HG03558 (cell line): Measurements from ENCODE around the gene ZNF322.
"Not testable (repeated sequence)": the region's sequence is repeated elsewhere in the genome, so short reads cannot be mapped to it uniquely, and the experiment has no call there.

Experiments used
- ATAC-seq: cut with Tn5 transposase; IDR thresholded peaks from one replicate; pipeline ENCODE4 v1.9.1; 2021; ENCODE audit warnings: moderate number of reproducible peaks; ENCODE audit not compliant: unreplicated experiment; ENCODE audit errors: extremely low read depth

Gene ZNF322, protein sequence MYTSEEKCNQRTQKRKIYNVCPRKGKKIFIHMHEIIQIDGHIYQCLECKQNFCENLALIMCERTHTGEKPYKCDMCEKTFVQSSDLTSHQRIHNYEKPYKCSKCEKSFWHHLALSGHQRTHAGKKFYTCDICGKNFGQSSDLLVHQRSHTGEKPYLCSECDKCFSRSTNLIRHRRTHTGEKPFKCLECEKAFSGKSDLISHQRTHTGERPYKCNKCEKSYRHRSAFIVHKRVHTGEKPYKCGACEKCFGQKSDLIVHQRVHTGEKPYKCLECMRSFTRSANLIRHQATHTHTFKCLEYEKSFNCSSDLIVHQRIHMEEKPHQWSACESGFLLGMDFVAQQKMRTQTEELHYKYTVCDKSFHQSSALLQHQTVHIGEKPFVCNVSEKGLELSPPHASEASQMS

DNA sequence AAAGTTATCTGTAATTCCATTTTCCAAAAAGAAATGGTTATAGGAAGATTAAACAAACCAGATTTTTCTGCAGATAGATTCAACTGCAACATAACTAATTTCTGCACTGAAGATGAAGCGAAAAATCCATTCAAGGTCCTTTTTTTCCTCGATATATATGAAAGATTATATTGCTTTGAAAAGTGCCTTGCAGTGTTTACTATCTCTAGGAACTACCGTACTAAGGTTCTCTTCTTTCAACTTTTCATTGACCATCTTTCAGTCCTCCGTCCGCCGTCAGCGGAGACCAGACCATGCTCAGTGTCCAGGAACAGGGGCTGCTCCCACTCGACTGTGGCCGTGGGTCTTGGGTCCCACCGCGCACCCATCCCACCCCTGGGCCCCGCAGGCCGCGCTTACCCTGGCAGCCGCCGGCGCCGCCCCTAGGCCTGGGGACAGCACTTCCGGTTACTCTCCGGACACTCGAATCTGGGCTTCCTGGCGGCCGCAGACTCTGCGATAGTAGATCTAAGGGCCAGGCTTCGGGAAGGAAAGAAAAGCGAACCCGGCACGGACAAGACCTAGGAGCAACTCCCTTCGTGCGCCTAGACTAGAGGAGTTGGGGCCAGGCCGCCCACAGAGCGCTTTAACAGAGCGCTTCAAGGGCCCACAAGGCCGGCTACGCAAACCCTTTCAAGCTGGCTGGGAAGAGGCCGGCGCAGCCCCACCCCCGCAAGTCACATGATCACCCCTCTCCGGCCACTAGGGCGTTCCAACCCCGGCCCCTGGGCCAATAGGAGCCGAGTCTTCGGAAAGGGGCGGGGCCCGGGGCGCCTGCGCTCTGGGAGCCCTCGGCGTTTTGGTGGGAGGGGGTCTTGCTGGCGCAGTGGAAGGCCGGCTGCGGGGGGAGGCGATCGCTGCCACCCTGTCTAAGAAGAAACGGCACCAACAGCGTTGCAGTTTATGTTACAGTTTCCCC is at the start of gene ZNF322:
TSS of gene ZNF322 (minus strand) at position 705 of the 958 bp plus-strand sequence. CDS start 21,193 bp downstream, outside the sequence.
- peak; percentile 83 for ATAC-seq

DNA sequence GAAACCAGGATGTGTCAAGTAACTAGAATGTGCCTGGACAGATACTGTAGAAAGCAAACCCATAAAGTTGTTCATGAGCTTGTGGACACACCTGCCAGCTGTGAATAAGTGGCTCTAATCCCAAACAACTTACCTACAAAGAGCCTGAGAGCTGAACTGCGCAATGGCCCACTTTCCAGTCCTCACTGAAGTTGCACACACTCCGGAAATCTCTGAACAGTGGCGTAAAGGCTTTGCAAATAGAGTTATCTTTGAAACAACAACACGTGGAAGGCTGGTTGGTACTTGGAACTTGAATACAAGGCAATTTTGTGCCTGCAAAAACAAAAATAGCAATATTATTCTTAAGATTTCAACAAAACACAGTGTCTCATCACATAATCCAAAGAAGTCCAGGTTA is 46.2 kb upstream of the ZNF322 start:
- not testable (repeated sequence) for ATAC-seq

DNA sequence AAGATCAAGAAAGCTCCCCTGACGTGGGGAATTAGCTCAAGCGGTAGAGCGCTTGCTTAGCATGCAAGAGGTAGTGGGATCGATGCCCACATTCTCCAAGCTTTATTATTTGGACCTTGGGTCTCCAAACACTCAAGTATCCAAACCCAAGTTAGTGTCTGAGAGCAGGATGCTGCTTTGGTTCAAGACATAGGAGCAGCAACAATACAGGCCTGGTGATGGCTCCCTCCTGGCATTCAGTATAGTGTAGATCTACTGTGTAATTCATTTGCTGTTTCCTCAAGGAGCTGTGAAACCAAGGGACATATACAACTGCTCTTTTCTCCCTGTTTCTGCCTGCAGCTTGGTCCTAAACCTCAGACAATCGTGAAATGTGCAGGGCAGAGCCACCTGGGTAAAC is 45.8 kb upstream of the ZNF322 start:
- ATAC-seq = not testable (repeated sequence)

DNA sequence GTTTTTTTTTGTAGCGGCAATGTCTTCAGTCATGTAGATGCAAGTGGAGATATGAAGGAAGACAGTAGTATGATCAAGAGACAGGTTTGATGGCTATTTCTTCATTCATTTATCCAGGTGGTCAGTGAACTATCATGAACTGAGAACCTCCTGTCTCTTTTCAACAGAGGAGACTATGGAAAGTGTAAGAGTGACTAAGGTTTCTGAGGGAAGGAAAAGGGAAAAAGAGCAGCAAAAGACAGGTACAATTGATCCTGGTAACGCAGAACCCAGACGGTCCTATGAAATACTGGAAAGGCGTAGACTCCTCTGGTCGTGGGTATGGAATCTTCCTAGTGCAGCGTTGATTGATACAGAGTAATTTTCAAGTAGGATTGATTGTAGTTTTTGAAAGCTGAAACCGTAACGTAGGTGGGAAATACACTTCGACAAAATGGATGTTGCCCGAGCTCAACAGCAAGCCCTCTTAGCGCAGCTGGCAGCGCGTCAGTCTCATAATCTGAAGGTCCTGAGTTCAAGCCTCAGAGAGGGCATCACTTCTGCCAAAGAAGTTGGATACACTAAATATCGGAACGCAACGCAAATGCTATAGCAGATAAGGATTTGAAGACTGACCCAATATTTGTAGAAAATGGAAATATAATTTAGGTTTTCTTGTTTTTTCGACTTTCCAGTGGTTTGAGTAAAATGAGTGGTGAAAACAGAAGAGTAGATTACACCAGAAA is 41.6 kb upstream of the ZNF322 start:
- not testable (repeated sequence) for ATAC-seq

DNA sequence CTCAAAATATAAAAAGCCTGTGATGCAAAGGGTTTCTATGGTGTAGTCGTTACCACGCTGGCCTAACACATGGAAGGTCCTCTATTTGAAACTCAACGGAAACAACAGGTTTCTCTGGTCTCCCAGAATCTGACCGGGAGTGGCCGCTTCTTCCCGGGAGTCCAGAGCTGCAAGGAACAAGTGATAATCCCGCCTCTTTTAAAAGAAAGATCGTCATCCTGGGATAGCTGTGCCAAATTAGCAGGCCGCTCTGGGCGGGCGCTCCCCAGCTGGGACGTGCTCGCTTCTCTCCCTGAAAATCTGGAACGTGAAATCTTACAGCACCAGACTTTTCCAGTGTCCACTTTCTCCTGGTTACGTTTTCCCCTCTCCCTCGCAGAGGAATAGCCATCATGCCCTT is 38.0 kb upstream of the ZNF322 start:
- ATAC-seq = not testable (repeated sequence)

DNA sequence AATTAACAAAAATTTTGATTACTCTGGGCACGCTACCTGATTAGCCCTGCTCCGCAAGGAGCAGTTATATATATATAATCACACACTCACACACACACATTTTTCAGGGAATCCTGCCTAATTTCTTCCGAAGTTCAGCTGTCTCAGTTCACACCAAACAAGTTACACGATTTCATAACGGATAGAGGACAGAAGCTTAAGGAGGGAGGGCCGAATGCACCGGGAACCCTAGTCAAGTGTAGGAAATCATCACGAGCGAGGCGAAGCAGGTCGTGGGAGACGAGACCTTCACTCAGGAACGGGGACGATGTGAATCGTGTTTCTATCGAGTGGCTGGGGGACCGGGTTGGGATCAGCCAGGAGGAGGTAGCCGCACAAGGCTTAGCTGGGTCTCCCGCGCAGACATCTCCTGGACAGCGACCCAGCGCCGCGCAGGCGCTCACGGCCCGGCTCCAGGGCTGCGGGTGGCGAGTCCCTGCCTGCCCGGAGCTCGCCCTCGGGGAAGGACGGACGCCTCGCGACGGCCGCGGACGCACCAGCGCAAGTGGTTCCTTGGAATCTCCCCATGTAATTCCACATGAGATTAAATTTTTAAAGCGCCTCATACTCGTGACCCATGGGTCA is 29.9 kb upstream of the ZNF322 start:
- ATAC-seq = not testable (repeated sequence)

DNA sequence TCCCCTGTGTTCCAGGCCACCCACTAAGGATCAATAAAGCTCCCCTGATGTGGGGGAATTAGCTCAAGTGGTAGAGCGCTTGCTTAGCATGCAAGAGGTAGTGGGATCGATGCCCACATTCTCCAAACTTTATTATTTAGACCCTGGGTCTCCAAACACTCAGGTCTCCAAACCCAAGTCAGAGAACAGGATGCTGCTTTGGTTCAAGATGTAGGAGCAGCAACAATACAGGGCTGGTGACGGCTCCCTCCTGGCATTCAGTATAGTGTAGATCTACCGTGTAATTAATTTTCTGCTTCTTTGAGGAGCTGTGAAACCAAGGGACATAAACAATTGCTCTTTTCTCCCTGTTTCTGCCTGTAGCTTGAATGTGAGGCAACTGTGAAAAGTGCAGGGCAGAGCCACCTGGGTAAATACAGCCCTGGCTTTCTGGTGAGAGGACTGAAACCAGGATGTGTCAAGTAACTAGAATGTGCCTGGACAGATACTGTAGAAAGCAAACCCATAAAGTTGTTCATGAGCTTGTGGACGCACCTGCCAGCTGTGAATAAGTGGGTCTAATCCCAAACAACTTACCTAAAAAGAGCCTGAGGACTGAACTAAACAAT is 23.0 kb upstream of the ZNF322 start:
- not testable (repeated sequence) for ATAC-seq

DNA sequence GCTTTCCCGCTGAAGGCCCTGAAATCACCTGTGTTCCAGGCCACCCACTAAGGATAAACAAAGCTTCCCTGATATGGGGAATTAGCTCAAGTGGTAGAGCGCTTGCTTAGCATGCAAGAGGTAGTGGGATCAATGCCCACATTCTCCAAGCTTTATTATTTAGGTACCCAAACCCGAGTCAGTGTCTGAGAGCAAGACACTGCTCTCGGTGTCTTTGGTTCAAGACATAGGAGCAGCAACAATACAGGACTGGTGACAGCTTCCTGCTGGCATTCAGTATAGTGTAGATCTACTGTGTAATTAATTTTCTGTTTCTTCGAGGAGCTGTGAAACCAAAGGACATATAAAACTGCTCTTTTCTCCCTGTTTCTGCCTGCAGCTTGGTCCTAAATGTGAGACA is 13.7 kb upstream of the ZNF322 start:
- ATAC-seq = not testable (repeated sequence)

DNA sequence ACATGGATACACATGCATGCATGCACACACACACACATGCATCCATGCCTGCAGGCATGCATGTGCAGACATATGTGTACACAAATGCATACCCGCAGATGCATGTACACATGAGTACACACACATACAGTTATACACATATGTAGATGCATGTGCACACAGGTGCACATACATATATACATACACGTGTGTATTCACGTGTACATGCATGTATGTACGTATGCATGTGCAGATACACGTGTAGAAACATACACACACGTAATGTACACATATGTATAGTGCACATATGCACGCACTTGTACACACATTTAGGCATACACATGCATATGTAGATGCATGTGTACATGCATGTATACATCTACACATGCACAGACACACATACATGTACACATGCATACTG is 11.0 kb upstream of the ZNF322 start:
- ATAC-seq = not testable (repeated sequence)

DNA sequence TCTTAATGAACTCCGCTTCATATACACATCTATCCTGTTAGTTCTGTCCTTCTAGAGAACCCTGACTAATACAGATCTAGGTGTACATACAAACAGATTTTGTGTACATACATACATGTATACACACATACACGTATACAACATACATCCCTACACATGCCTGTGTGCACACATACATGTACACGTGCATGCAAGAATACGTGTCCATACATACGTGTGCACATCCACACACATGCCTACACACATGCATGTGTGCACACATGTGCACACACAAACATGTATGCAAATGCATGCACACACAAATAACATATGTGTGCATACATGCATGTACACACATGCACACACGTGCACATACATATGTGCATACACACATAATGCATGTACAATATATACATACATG is 10.5 kb upstream of the ZNF322 start:
- not testable (repeated sequence) for ATAC-seq

DNA sequence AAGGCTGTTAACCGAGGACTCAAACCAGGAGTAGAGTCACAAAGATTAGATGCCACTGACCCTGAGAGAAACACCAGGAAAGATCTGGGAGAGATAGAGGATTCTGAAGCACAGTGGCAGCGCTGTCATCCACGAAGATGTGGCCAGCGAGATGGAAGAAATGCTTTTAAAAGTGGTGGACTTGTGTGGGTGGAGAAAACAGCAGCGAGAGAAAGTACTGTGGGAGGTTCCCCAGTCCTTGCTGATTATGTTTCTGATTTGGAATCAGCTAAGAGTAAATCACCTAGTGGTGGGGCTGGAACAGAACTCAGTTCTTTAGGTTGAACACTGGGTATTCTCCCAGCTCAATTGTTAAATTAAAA is 435 bp upstream of the ZNF322 start:
- ATAC-seq = no peak

DNA sequence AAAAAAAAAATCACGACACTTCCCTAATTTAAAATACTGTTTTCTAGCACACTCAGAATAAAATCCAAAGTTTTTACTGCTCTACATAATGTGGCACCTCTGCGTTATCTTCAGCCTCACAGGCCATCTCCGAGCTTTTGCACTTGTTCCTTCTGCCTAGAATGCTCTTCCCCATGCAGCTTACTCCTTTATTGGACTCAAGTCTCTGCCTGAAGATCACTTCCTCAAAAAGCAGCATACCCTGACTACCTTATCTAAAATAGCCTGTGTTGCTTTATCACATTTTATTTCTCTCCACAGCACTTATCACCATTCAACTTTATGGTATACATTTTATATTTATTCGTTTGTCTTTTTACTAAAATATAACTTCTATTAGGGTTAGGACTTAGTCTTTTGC is 2.3 kb downstream of the ZNF322 start:
- no peak for ATAC-seq

DNA sequence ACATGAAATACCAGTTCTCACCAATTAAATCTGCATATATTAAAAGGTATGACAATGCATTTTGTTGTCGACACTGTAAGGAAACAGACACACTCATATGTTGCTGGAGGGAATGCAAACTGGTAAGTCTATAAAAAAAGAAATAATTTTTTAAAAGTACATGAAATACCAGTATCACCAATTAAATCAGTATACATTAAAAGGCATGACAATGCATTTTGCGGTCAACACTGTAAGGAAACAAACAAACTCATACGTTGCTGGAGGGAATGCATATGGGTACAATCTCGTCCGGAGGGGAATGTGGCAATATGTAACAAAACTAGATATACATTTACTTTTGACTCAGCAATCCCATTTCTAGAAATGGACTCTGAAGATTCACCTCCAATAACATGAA is 6.5 kb downstream of the ZNF322 start:
- ATAC-seq = no peak

DNA sequence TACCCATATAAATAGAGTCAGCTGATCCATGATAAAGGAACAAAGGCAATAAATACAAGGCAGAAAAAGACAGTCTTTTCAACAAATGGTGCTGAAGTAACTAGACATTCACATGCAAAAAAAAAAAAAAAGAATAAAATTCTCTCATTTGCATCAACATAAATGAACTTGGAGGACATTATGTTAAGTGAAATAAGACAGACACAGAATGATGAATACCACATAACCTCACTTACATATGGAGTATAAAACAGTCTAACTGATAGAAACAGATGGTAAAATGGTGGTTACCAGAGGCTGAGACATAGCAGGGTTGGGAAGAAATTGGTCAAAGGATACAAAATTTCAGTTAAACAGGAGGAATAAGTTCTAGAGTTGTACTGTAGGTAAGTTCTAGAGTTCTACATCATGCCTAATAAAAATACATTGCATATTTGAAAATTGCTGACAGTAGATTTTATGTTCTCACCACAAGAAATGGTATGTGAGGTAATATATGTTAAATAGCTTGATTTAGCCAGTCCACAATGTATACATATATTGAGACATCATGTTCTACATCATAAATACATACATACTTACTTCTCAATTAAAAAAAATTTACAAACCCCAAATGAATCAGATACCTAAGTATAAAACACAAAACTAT is 8.3 kb downstream of the ZNF322 start:
- no peak for ATAC-seq

DNA sequence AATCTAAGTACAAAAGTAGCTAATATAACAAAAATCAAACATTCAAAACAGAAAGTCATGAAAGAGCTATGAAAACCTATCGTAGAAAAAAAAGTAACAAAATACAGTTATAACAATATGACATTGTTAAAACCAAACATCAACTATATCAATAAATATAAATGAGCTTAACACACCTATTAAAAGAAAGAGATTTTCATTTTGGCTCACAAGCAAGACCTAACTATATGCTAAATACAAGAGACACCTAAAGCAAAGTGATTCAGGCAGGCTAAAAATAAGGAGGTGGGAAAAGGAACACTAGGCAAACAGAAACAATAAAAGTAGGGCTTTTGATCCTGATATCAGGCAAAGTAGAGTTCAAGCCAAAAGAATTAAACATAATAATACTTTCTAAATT is 13.5 kb downstream of the ZNF322 start:
- no peak for ATAC-seq

DNA sequence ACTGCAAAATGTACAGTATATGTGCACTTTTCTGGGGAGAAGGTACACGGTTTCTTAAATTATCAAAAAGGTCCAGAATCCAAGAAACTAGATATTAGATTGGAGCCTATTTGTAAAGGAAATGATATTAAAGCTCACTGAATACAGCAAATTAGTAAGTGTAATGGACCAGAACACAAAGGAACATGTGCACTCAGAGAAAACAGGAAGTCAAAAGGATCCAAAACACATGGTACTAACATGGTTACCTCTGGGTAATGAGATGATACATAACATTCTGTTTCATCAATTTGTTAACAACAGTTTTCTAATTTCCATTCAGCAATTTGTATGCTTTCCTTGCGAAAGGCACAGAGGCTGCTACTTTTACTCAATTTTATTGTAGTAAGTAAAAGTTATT is 18.7 kb downstream of the ZNF322 start:
- ATAC-seq = no peak

DNA sequence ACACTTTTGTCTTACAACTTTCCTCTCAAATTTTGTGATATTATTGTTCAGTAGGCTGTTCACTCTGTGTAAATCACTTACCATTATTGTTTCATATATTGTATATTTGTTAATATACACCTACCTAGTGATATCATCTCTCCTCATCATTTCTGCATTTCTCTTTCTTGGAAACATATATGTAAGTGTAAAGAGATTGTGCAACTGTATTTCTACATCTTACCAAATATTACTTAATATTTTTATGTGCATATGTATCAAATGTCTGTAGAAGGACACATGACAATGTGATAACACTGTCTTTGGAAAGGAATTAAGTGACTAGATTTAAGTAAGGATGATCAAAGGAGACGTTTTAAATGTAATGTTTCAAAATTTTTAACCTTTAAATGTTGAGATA is 30.2 kb downstream of the ZNF322 start:
- no peak for ATAC-seq

DNA sequence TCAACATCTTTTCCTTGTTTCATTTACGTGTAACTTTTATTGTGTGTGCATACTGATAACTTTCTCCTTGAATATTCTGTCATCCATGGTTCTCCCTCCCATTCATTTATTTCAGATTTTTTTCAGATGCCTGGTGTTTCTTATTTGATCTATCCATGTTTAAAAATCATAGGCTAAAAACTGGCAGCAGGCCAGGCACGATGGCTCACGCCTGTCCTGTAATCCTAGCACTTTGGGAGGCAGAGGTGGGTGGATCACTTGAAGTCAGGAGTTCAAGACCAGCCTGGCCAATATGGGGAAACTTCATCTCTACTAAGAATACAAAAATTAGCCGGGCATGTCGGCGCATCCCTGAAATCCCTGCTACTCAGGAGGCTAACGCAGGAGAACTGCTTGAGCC is 31.7 kb downstream of the ZNF322 start:
- ATAC-seq = no peak

DNA sequence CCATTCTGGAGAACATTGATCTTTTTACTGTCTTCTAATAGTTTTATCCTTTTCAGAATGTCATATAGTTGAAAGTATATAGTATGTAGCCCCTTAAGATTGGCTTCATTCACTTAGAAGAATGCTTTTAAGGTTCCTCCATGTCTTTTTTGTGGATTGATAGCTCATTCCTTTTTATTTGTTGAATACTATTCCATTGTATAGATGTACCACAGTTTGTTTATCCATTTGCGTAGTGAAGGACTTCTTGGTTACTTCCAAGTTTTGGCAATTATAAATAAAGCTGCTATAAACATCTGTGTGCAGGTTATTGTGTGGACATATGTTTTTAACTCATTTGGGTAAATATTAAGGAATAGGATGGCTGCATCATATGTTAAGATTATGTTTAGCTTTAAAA is 35.0 kb downstream of the ZNF322 start:
- no peak for ATAC-seq
